D341Med (cell line): ENCODE data around the gene SCAPER.

Experiments
- DNase-seq: peaks from one replicate; pipeline ENCODE4 v3.0.0; 2012; ENCODE audit warnings: low spot score

SCAPER gene

GRCh38 chr15:76338486-76339304, 566.4 kb downstream of the SCAPER start:
- DNase-seq: no peak

GRCh38 chr15:76337696-76338485, 567.2 kb downstream of the SCAPER start:
- DNase-seq: no peak

GRCh38 chr15:76337059-76337695, 568.0 kb downstream of the SCAPER start:
- DNase-seq: no peak

GRCh38 chr15:76336254-76337058, 568.7 kb downstream of the SCAPER start, which contains the start of gene ISL2:
TSS of gene ISL2 (plus strand) at chr15:76336773. CDS start at chr15:76336884, 111 bp downstream.
- peak; percentile 96 for DNase-seq

GRCh38 chr15:76335307-76336253, 569.6 kb downstream of the SCAPER start:
- DNase-seq: peak; percentile 46

- DNase-seq: no peak
Measured at GRCh38 chr15:76334438-76335306, 570.5 kb downstream of the SCAPER start.

- peak; percentile 65 for DNase-seq
Measured at GRCh38 chr15:76333720-76334437, 571.3 kb downstream of the SCAPER start.

- no peak for DNase-seq
Measured at GRCh38 chr15:76333309-76333708, 571.8 kb downstream of the SCAPER start.

- no peak for DNase-seq
Measured at GRCh38 chr15:76332796-76333195, 572.3 kb downstream of the SCAPER start.

- peak; percentile 67 for DNase-seq
Measured at GRCh38 chr15:76330080-76330680, 575.0 kb downstream of the SCAPER start.

- DNase-seq: no peak
Measured at GRCh38 chr15:76328958-76329357, 576.2 kb downstream of the SCAPER start.

- peak; percentile 55 for DNase-seq
Measured at GRCh38 chr15:76328106-76328696, 576.9 kb downstream of the SCAPER start.

- DNase-seq: no peak
Measured at GRCh38 chr15:76327191-76328105, 577.7 kb downstream of the SCAPER start.

GRCh38 chr15:76325704-76326103, 579.4 kb downstream of the SCAPER start:
- DNase-seq: no peak

- no peak for DNase-seq
Measured at GRCh38 chr15:76324066-76324465, 581.1 kb downstream of the SCAPER start.

- no peak for DNase-seq
Measured at GRCh38 chr15:76321602-76322001, 583.5 kb downstream of the SCAPER start.

- no peak for DNase-seq
Measured at GRCh38 chr15:76321171-76321570, 584.0 kb downstream of the SCAPER start.
